Tibial artery (tissue), 4 donors: ENCODE results near the gene MAGI2.

Experiments used
- DNase-seq, 2 donors: peaks; one replicate each; pipeline ENCODE4 v3.0.0-alpha.2; 2019
- H3K27ac ChIP-seq, 2 donors: fragments of 200-600 bp; sonication (generic) in 1 of 2; 1 replicate in 1 of 2; 2 replicates in 1 of 2; pipeline ENCODE4 v1.5.1; 2018 to 2019; ENCODE audit warnings: mild to moderate bottlenecking in 1 of 2
- H3K27me3 ChIP-seq, 2 donors: fragments of 200-600 bp; sonication (generic) in 1 of 2; one replicate each; pipeline versions ENCODE4 v1.5.1 to v1.6.0; 2016 to 2019
- H3K36me3 ChIP-seq, 3 donors: fragments of 200-600 bp; sonication (generic) in 2 of 3; one replicate each; pipeline ENCODE4 v1.5.1; 2016 to 2019; ENCODE audit warnings: mild to moderate bottlenecking in 2 of 3
- H3K4me1 ChIP-seq, 4 donors: fragments of 200-600 bp; sonication (generic) in 2 of 4; 1 replicate in 3 of 4; 2 replicates in 1 of 4; pipeline ENCODE4 v1.5.1; 2016 to 2019
- H3K4me3 ChIP-seq, 2 donors: fragments of 200-600 bp; sonication (generic) in 1 of 2; 1 replicate in 1 of 2; 2 replicates in 1 of 2; pipeline ENCODE4 v1.5.1; 2018 to 2019; ENCODE audit warnings: mild to moderate bottlenecking in 2 of 2
- H3K9me3 ChIP-seq, 3 donors: fragments of 200-600 bp; sonication (generic) in 1 of 3; one replicate each; pipeline ENCODE4 v1.5.1; 2016 to 2019
- intact Hi-C: fragments of 100-400 bp; cut with DNase I; formaldehyde crosslinking; loops from one replicate; pipeline ENCODE4 v1.15.0; 2023; ENCODE audit warnings: low total_unique reads
- TF ChIP-seq, protein P1 (sequence below), 2 experiments: fragments of 200-600 bp in 1 of 2; fragments of 450-650 bp in 1 of 2; IDR thresholded peaks; one replicate each; pipeline ENCODE4 v1.5.1; 2017 to 2019; ENCODE audit warnings: antibody characterized with exemption in 2 of 2, mild to moderate bottlenecking in 1 of 2, moderate library complexity in 1 of 2

MAGI2 gene

DNA sequence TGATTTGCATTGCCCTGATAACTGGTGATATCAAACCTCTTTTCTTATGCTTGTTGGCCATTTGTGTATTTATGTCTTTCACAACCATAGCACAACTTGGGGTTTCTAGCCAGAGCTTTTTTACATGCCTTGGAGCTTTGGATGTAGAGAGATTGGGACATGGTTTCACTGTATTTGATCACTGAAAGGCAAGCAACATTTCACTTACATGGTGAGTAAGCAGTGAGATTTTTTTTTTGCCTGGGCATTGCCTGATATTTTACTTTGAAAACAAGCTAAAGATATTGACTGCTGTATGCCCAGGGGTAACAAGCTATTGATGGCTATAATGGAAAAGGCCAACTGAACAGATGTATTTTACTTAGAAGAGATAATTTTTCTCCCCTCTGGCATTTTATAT is 1395.9 kb downstream of the MAGI2 start:
- TF ChIP-seq, protein P1, sequence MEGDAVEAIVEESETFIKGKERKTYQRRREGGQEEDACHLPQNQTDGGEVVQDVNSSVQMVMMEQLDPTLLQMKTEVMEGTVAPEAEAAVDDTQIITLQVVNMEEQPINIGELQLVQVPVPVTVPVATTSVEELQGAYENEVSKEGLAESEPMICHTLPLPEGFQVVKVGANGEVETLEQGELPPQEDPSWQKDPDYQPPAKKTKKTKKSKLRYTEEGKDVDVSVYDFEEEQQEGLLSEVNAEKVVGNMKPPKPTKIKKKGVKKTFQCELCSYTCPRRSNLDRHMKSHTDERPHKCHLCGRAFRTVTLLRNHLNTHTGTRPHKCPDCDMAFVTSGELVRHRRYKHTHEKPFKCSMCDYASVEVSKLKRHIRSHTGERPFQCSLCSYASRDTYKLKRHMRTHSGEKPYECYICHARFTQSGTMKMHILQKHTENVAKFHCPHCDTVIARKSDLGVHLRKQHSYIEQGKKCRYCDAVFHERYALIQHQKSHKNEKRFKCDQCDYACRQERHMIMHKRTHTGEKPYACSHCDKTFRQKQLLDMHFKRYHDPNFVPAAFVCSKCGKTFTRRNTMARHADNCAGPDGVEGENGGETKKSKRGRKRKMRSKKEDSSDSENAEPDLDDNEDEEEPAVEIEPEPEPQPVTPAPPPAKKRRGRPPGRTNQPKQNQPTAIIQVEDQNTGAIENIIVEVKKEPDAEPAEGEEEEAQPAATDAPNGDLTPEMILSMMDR (IDR thresholded peaks at IDR 0.05), result no peak
- Histone ChIP-seq H3K4me1 (peaks cover 0 to 10% (median 0%) of the 10 kb centered on the region in 4 donors), H3K4me3 (no peak overlapping the region), H3K27me3 (no peaks in the 10 kb centered on the region), H3K36me3 (no peaks in the 10 kb centered on the region), H3K27ac (no peak overlapping the region), H3K9me3 (no peaks in the 10 kb centered on the region)
- intact Hi-C loops, result no loop called here
- DNase-seq, result no peak

DNA sequence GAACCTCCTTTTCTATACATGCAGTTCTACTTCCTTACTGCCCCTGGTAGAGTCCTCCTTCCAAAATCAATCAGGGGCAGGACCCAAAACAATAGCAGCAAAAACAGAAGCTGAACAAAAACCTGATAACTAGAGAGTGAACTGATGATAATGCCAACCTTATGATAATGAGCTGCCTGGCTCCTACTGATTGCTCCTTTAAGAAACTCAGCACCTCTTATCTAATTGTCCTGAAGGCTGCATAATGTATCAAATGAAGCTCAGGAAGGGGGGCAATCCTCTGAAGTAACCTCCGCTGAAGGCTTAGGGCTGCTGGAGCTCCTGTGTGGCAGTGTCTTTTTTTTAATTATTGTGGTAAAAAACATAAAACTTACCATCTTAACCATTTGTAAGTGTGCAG is 1397.9 kb downstream of the MAGI2 start:
- TF ChIP-seq, protein P1 (IDR thresholded peaks at IDR 0.05), result no peak
- no peaks in the 10 kb centered on the region for H3K36me3 ChIP-seq
- intact Hi-C loops, result no loop called here

DNA sequence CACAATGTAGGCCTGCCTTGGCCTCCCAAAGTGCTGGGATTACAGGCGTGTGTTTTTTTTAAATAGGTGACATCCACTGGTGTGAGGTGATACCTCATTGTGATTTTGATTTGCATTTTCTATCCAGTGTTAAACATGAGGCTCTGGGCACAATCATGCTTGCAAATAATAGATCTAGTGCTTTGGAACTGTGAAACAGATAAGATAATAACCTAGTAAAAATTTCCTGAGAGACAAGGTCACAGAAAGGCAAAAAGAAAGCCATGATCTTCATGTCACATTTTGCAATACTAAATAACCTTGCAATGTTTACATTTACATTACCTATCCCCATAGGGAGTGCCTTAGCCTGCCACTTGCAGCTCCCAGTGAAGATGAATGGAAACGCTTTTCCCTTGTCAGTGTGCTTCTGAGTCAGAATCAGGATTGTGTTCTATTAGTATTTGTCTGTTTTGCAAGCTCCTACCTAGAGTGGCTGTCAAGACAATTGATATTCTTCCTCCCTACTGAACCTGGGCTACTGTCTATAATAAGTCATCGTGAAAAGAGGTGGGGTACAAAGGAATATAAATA is 1398.4 kb downstream of the MAGI2 start:
- H3K27me3 ChIP-seq, result no peaks in the 10 kb centered on the region
- no peak for DNase-seq
- TF ChIP-seq, protein P1 (IDR thresholded peaks at IDR 0.05), result no peak
- H3K9me3 ChIP-seq, result no peaks in the 10 kb centered on the region
- H3K4me1 ChIP-seq, result peaks cover 0 to 10% (median 0%) of the 10 kb centered on the region in 4 donors
- H3K27ac ChIP-seq, result no peak overlapping the region
- no peak overlapping the region for H3K4me3 ChIP-seq
- intact Hi-C loops, result no loop called here
- no peaks in the 10 kb centered on the region for H3K36me3 ChIP-seq

More for the DNA sequence above, 1397.9 kb downstream of the MAGI2 start:
- Histone ChIP-seq H3K9me3 (no peaks in the 10 kb centered on the region), H3K27me3 (no peaks in the 10 kb centered on the region), H3K4me1 (peaks cover 0 to 10% (median 0%) of the 10 kb centered on the region in 4 donors), H3K4me3 (no peak overlapping the region), H3K27ac (no peak overlapping the region)
- DNase-seq, result no peak

DNA sequence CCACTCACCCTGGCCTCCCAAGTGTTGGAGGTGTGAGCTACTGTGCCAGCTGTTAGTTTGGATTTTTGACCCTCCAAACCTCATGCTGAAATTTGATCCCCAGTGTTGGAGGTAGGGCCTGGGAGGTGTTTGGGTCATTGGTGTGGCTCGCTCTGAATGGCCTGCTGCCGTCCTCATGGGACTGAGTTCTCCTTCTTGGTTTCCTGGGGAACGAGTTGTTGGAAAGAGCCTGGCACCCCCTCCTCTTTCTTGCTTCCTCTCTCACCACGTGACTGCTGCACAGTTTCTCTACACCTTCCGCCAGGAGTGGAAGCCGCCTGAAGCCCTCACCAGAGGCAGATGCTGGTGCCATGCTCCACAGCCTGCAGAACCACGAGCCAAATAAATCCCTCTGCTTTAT is 1401.4 kb downstream of the MAGI2 start:
- TF ChIP-seq, protein P1 (IDR thresholded peaks at IDR 0.05), result no peak
- intact Hi-C loops, result no loop called here
- H3K9me3 ChIP-seq, result no peaks in the 10 kb centered on the region
- no peaks in the 10 kb centered on the region for H3K36me3 ChIP-seq
- no peak for DNase-seq
- H3K27ac ChIP-seq, result no peak overlapping the region
- H3K4me3 ChIP-seq, result no peak overlapping the region
- H3K4me1 ChIP-seq, result no peaks in the 10 kb centered on the region
- H3K27me3 ChIP-seq, result no peaks in the 10 kb centered on the region

DNA sequence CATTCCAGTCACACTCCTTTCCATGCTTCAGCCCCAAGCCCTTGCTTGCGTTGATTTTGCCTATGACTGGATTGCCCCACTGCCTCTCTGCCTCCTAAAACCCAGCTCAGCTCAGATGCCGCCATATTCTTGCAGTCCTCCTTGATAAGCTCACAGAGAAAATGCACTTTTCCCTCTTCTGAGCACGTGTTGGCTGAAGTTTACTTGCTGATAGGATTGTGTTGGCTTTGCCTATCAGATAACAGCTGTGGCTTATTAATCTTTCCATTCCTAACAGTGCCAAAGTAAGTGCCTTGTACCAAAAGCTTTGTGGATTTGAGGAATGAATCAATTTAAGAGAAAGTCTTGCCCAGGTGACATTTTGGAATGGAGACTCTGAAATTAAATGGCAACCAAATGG is 1405.7 kb downstream of the MAGI2 start:
- intact Hi-C loops, result no loop called here
- TF ChIP-seq, protein P1 (IDR thresholded peaks at IDR 0.05), result no peak
- Histone ChIP-seq H3K36me3 (no peaks in the 10 kb centered on the region), H3K27me3 (no peaks in the 10 kb centered on the region), H3K4me3 (no peak overlapping the region), H3K4me1 (no peaks in the 10 kb centered on the region), H3K27ac (no peak overlapping the region), H3K9me3 (no peaks in the 10 kb centered on the region)
- DNase-seq, result no peak

DNA sequence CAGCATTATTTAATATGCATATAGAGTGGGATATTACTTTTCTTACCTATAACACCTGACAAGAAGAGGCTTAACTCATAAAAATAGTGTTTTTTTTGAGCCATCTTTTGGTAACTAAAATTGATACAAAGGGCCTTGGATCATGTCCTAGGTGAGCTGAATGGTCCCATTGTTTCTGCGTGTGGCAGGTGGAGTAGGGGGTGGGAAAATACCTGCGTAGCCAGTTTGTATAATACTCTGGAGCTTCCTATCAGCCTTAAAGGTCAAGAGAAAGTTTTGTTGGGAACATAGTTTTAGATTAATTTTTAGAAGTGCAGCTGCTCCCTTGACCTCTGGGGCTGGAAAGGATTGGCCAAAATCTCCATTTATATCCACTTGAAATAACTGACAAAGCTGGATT is 1410.3 kb downstream of the MAGI2 start:
- no peaks in the 10 kb centered on the region for H3K27me3 ChIP-seq
- H3K36me3 ChIP-seq, result no peaks in the 10 kb centered on the region
- TF ChIP-seq, protein P1 (IDR thresholded peaks at IDR 0.05), result no peak
- H3K4me3 ChIP-seq, result no peak overlapping the region
- H3K4me1 ChIP-seq, result no peaks in the 10 kb centered on the region
- no peak for DNase-seq
- no peaks in the 10 kb centered on the region for H3K9me3 ChIP-seq
- H3K27ac ChIP-seq, result no peak overlapping the region
- intact Hi-C loops, result no loop called here
